A673 (cell line): ENCODE results near the gene AFAP1. TPM values are rescaled to one million over a fixed set of nuclear protein-coding genes. Genes with fewer than 3 reads are reported as not detected.

Source experiments
- BruUV-seq: library from RNA; stranded (reverse); fragments of 400-500 nt; replicated peaks from 2 replicates; lab custom pipeline; 2021; lab: Mats Ljungman, UMichigan
- CTCF ChIA-PET: fragments of 300-600 bp; sonication (Branson Sonifier 250); formaldehyde crosslinking; loops from one replicate; lab custom pipeline; 2022; ENCODE audit warnings: antibody characterized with exemption; lab: Charles Lee
- POLR2A ChIA-PET: fragments of 300-600 bp; sonication (Branson Sonifier 250); formaldehyde crosslinking; loops from one replicate; lab custom pipeline; 2022; ENCODE audit warnings: antibody characterized with exemption; ENCODE audit not compliant: low non-redundant PET; lab: Charles Lee
- DNase-seq: peaks from one replicate; pipeline ENCODE4 v3.0.0-alpha.2; 2015; ENCODE audit warnings: low spot score
- H3K27ac ChIP-seq: fragments of 200-600 bp; sonication (generic); 2 replicates; pipeline ENCODE4 v1.5.1; 2016; ENCODE audit warnings: mixed run types, low read depth, mild to moderate bottlenecking, mixed read lengths, antibody characterized with exemption, low read length; ENCODE audit not compliant: poor library complexity, severe bottlenecking
- H3K27me3 ChIP-seq: fragments of 200-600 bp; sonication (generic); replicated peaks from 2 replicates; pipeline ENCODE4 v1.6.1; 2017; ENCODE audit warnings: mixed run types, low read depth, mild to moderate bottlenecking, mixed read lengths, antibody characterized with exemption, low read length; ENCODE audit not compliant: insufficient read depth, poor library complexity
- H3K36me3 ChIP-seq: fragments of 200-600 bp; sonication (generic); 2 replicates; pipeline ENCODE4 v1.6.1; 2016; ENCODE audit warnings: mixed run types, mild to moderate bottlenecking, mixed read lengths, antibody characterized with exemption, low read length; ENCODE audit not compliant: insufficient read depth, poor library complexity, severe bottlenecking
- H3K4me1 ChIP-seq: fragments of 200-600 bp; sonication (generic); 2 replicates; pipeline ENCODE4 v1.6.1; 2017; ENCODE audit warnings: mixed run types, mild to moderate bottlenecking, mixed read lengths, antibody characterized with exemption, low read length; ENCODE audit not compliant: insufficient read depth, poor library complexity, severe bottlenecking
- H3K4me3 ChIP-seq: fragments of 200-600 bp; sonication (generic); 2 replicates; pipeline ENCODE4 v1.5.1; 2016; ENCODE audit warnings: low read depth, mixed run types, mild to moderate bottlenecking, mixed read lengths, low read length; ENCODE audit not compliant: poor library complexity, severe bottlenecking
- H3K9me3 ChIP-seq: fragments of 200-600 bp; sonication (generic); 2 replicates; pipeline ENCODE4 v1.6.1; 2016; ENCODE audit warnings: mixed run types, low read depth, mild to moderate bottlenecking, mixed read lengths, antibody characterized with exemption, low read length; ENCODE audit not compliant: poor library complexity, severe bottlenecking
- EZH2 ChIP-seq: fragments of 200-600 bp; sonication (generic); IDR thresholded peaks from 2 replicates; pipeline ENCODE4 v1.6.1; 2017; ENCODE audit warnings: borderline replicate concordance, low read depth, mild to moderate bottlenecking, mixed read lengths, antibody characterized with exemption, low read length; ENCODE audit not compliant: poor library complexity, severe bottlenecking
- intact Hi-C: fragments of 100-400 bp; cut with micrococcal nuclease; formaldehyde crosslinking; loops from one replicate; pipeline ENCODE4 v1.10.0; 2022; ENCODE audit not compliant: unreplicated experiment
- total RNA-seq: library from RNA; stranded (reverse); gene quantifications from 2 replicates; pipeline ENCODE4 v1.2.3, GENCODE V29; 2021
- TF ChIP-seq, protein P1 (sequence below): fragments of 300-800, 200-600 bp; sonication (generic); conservative IDR thresholded peaks from 2 replicates; pipeline ENCODE4 v1.5.1; 2017; ENCODE audit warnings: low read depth, mild to moderate bottlenecking, antibody characterized with exemption, low read length, moderate library complexity, mixed read lengths

The AFAP1 gene
- total RNA-seq, 1 experiment from 2014 or later = 42.6 TPM

DNA sequence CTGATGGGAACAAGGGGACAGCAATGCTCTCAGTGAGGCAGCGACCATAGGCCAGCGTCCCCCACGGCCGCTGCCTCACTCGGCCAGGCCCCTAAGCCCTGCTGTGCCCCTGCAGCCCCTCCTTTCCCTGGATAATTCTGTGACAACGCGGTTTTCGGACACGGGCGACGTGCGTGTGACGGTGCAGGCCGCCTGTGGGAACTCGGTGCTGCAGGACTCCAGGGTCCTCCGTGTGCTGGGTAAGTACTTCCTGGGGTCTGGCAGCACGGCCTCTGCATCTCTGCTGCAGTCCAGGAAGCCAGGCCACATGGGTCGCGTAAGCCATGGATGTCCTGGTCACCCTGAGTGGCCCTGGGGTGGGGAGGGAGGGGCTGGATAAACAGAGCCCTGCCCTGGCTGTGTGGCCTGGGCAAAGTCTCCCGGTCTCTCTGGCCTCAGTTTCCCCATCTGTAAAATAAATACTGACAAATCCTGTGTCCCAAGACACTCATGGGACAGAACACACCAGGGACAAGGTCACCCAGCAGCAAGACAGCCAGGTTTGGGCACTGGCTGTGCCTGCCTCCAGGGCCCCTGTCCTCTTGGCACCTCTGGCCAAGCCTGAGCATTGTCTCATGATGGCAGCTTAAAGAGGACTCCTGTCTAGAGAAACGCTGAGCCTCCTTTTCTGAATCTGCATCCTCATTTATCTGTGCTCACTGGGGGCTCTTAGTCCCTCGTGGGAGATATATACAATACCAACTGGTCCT, 212.8 kb downstream of the AFAP1 start:
- intact Hi-C loops = no loop called here
- ChIA-PET POLR2A (no interaction called here), CTCF (no interaction called here)
- Histone ChIP-seq H3K4me1 (no peaks in the 10 kb centered on the region), H3K9me3 (no peaks in the 10 kb centered on the region), H3K4me3 (no peak overlapping the region), H3K36me3 (no peaks in the 10 kb centered on the region), H3K27me3 (no peaks in the 10 kb centered on the region), H3K27ac (no peak overlapping the region)
- TF ChIP-seq, protein P1, sequence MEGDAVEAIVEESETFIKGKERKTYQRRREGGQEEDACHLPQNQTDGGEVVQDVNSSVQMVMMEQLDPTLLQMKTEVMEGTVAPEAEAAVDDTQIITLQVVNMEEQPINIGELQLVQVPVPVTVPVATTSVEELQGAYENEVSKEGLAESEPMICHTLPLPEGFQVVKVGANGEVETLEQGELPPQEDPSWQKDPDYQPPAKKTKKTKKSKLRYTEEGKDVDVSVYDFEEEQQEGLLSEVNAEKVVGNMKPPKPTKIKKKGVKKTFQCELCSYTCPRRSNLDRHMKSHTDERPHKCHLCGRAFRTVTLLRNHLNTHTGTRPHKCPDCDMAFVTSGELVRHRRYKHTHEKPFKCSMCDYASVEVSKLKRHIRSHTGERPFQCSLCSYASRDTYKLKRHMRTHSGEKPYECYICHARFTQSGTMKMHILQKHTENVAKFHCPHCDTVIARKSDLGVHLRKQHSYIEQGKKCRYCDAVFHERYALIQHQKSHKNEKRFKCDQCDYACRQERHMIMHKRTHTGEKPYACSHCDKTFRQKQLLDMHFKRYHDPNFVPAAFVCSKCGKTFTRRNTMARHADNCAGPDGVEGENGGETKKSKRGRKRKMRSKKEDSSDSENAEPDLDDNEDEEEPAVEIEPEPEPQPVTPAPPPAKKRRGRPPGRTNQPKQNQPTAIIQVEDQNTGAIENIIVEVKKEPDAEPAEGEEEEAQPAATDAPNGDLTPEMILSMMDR = no peak
- no peak for TF ChIP-seq EZH2
- BruUV-seq = no TSS peak
- DNase-seq = no peak

DNA sequence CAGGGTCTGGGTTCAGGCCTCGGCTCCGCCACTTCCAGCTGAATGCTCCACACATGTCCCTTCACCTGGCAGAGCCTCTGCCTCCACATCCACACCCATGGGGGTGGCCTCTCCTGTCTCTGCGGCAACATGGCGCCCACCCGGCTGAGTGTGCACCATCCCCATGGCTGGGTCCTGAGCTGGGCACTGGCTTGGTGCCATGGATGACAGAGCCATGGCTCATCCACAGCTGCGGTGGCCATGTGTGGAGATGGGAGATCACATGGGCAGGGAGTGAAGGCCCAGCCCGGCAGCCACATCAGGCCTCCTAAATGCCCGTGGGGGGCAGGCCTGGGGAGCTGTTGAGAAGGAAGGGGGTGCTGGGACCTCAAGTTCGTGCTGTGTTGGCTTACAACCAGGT, 213.7 kb downstream of the AFAP1 start:
- no peaks in the 10 kb centered on the region for H3K9me3 ChIP-seq
- no peaks in the 10 kb centered on the region for H3K27me3 ChIP-seq
- H3K4me1 ChIP-seq = no peaks in the 10 kb centered on the region
- no peaks in the 10 kb centered on the region for H3K36me3 ChIP-seq
- no peak overlapping the region for H3K27ac ChIP-seq
- no peak for TF ChIP-seq EZH2
- TF ChIP-seq, protein P1 = no peak
- no TSS peak for BruUV-seq
- no peak overlapping the region for H3K4me3 ChIP-seq
- ChIA-PET CTCF (no interaction called here), POLR2A (no interaction called here)
- intact Hi-C loops = no loop called here
- DNase-seq = no peak

DNA sequence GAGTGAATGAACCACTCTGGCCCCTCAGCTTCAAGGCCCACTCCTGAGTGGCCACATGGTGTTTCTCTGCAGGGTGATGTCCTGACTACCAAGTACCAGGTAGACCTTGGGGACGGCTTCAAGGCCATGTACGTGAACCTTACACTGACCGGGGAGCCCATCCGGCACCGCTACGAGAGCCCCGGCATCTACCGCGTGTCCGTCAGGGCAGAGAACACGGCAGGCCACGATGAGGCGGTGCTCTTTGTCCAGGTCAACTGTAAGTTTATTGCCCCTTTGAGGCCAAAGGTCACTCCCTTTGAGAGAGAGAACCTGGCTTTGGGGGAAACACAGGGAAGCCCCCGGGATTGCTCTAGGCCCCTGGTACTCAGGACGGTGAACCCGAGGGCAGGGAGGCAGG, 216.0 kb downstream of the AFAP1 start:
- Histone ChIP-seq H3K4me1 (no peaks in the 10 kb centered on the region), H3K27ac (no peak overlapping the region), H3K9me3 (no peaks in the 10 kb centered on the region), H3K27me3 (peaks cover 4% of the 10 kb centered on the region), H3K36me3 (no peaks in the 10 kb centered on the region), H3K4me3 (no peak overlapping the region)
- intact Hi-C loops = no loop called here
- CTCF ChIA-PET = interaction anchor here (0.6 kb wide), 1 partner anchor 81 kb away, joined by 5 read pairs; no protein-coding TSS in a partner anchor
- TF ChIP-seq, protein P1 = no peak
- no TSS peak for BruUV-seq
- POLR2A ChIA-PET = no interaction called here
- DNase-seq = no peak
